ENCODE results near the gene IGSF10. TPM values are rescaled to one million over a fixed set of nuclear protein-coding genes. Genes with fewer than 3 reads are reported as not detected.
A peak's percentile ranks its signal among the peaks of the same experiment; 100 is the strongest.

Gene IGSF10
- total RNA-seq, 1 donor from 2014 or later, result 0.18 TPM

DNA sequence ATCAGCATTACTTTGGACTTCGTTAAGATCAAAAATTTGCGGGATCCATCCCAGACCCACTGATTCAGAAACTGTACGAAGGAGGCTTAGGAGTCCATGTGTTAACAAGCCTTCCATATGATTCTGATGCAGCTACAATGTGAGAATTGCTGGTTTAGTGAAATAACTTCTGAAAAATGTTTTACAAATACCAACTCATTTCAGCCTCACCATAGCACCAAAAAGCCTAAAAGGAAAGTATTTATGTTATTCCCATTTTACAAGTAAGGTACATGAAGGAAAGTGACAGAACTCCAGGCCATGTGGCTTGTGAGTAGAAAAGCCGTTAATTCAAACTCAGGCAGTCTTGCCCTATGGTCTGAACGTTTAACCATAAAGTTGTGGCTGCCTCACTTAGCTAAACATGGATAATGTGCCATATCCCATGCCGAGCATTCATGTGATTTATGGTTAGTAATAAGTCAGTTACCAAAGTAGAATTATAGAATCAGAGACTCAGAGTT lies 1.5 kb upstream of the IGSF10 start:
- DNase-seq (ENCODE audit: extremely low read depth, low read depth, low spot score), result no peak

DNA sequence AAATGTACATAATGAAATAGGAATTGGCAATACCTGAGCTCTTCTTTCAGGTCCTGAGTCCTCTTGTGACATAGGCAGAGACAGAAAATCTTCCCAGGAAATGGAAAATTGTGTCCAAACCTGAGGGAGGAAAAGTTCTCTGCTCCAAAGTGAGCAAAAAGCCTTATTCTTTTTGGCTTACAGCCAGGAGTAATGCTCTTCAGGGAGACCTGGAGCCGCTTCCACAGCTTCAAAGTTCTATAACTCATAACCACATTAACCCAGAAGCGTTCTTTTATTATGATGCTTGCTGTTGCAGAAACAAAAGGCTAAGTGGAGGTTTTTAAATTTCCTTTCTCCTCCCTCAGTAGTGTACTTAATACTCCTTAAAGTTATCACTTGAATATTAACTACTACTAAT lies 633 bp downstream of the IGSF10 start:
- no peak for DNase-seq (ENCODE audit: extremely low read depth, low read depth, low spot score)

DNA sequence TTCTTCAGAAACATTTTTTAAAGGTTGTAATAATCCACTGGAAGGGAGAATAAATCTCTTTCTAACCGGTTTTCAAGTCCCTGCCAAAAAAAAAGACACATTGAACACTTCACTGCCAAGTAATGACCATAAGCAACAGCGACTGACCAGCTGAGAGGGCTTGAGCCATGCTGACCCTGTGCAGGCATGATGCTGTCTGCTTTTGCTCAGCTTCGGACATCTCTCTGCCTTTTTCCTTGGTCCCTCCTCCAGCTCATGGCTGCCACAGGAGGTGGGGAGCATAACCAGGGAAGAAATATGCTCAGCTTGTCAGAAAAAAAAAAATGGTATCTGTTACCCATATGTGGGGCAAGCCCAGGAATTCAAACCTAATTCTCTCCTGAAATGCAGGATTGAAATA lies 1.5 kb downstream of the IGSF10 start:
- no peak for DNase-seq (ENCODE audit: extremely low read depth, low read depth, low spot score)

DNA sequence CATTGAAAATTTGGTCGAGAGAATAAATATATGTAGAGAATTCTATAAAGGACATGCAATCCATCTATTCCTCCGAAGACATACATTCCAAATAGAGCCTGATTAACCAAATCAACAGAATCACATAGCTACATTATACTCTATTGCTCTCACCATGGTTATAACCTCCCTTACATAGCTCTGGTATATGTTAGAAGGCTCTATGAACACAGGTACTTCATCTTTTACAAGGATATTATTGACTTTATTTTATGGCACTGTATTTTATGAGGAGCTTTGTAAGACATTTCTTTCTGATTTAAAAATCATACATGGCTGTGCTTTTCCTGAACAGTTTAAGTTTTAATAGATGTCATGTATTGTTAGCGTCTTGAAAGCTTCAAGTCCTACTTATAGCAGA lies 4.8 kb downstream of the IGSF10 start:
- no peak for DNase-seq (ENCODE audit: extremely low read depth, low read depth, low spot score)

DNA sequence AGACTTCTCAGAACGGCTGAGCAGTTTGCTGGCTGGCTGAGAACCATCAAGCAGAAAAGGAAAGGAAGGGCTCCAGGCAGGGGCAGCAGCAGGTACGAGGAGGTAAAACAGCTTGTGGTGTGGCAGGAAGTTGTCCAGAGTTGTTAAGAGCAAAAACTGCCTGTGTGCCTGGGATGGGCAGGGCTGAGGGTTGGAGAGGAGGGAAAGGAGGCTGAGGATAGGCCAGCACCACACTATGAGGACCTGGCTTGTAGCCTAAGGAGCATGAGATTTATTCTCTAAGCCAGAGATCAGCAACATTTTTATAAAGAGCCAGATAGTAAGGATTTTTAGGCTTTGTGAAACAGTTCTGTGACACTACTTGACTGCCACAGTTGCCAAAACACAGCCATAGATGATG lies 8.0 kb downstream of the IGSF10 start:
- DNase-seq (ENCODE audit: extremely low read depth, low read depth, low spot score), result no peak

DNA sequence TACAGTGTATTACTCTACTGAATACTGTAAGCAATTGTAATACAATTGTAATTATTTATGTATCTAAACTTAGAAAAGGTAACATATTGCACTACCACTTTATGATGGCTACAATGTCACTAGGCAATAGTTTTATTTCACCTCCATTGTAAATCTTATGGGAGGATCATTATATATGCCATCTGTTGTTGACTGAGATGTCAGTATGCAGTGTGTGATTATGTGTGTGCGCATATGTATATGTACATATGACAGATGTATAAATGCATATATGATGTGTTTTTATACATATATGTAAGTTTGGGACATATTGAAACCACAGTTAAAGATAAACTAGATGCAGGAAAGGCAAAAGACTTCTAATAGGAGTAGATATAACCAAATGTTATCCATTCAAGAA lies 8.5 kb downstream of the IGSF10 start:
- no peak for DNase-seq (ENCODE audit: extremely low read depth, low read depth, low spot score)

DNA sequence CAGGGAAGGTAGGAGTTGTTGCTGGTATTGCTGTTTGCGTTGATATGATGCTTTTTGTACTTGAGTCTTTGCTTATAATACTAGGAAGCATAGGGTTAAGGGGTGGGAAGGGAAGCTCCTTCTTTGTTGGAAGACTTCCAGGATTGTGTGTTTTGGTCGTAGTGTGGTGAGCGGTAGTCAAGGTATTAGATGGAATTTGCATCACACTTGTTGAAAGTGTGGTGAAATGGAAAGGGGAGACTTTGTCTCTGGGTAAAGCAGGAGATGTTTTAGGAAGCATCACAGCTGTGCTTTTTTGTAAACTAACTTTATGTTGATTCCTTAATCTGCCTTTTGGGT lies 14.9 kb downstream of the IGSF10 start:
- DNase-seq (ENCODE audit: extremely low read depth, low read depth, low spot score), result no peak

DNA sequence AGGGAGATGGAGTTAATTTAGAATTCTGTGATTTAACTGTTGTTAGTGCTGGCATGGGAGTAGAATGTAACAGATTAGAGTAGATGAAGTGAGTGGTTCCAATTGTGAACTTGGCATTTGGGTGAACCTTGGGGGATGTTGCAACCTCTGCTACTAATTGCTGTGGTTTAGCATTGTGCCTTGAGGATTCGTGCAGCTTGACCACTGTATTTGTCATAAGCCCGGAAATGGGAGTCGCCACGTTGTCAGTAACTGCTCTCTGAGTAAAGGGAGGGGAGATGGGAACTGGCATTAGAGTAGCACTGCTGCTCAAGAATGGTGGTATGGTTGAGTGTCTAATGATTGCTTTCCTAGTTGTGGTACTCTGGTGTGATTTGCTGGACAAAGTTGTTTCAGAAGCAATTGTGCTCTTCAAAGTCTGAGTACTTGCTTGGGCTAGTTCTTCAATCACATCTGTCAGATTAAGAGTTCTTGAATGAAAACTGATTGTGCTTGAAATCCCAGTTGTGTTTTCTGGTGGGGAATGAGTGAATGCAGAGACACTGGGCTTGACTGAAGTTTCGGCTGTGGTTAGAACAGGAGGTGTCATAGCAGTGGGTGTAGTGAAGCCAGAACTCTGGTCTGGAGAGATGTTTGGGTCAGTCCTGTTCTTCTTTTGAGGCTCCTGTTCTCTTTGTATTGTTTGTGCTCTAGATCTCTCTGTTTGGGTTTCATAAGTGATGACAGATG lies 15.4 kb downstream of the IGSF10 start:
- DNase-seq (ENCODE audit: extremely low read depth, low read depth, low spot score), result no peak

DNA sequence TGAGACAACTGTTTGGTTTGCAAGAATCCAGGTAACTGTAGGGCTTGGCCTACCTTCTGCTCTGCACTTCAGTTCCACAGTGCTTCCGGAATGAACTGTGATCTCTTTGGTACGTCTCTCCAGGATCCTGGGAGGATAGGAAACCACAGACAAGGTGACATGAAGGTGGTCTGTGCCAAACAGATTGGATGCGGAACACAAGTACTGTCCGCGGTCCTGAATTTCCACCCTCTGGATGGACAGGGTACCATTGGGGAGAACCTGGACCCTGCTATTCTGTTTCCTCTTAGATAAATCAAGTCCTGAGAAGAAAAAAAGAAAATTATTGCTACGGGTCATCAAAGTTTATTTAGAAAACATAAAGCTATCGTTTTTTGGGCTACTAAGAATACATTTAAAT lies 17.3 kb downstream of the IGSF10 start:
- no peak for DNase-seq (ENCODE audit: extremely low read depth, low read depth, low spot score)

DNA sequence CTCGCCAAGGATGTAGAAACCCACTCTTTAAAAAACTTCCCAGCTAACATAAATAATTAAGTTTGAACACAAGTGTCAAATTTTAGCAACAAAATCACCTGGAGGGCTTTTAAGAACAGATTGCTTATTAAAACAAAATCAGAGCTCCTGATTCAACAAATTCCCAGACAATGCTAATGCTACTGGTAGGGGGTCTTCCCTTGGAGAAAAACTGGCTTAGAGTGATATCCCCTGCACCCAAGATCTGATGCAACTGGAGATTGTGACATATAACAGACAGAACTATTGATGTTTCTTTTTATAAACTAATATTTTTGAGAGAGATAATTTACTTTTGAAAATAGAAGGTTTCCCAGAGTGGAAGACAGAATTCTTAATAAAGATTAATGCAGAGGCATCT lies 19.9 kb downstream of the IGSF10 start:
- DNase-seq (ENCODE audit: extremely low read depth, low read depth, low spot score), result no peak

DNA sequence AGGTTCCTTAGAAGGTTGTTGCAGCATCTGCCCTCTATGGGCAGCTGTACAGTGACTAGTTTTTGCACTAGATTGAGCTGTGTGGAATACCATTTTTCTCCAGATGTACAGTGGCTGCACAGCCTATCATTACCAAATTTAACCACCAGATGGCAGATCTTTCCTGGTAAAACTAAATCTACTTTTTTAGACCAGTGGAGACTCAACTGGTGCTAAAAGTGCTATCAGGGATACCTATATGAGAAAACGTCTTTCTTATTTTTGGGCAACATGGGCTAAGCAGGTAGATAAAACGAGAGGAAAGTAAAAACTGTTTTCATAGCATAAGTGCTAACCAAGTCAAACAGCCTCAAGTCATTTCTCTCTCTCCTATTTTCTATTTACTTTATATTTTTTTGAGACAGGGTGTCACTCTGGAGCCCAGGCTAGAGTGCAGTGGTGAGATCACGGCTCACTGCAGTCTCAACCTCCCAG lies 21.2 kb downstream of the IGSF10 start:
- DNase-seq (ENCODE audit: extremely low read depth, low read depth, low spot score), result peak; percentile 41

DNA sequence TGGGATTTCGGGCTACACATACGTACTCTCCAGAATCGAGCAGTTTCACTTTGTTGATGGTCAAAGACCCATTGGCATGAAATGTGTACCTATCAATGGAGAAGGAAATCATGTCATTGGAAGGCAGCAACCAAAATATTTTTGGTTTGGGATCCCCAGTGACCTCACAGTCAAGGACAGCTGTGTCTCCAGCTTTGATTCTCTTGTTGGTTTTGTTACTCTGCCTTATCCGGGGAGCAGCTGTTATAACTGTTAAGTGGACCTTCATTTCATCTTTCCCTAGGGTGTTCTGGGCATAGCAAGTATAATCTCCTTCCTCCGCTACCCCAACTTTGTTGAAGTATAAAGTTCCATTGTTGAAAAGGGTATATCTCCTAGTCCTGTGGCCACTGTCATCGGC lies 23.0 kb downstream of the IGSF10 start:
- no peak for DNase-seq (ENCODE audit: extremely low read depth, low read depth, low spot score)

DNA sequence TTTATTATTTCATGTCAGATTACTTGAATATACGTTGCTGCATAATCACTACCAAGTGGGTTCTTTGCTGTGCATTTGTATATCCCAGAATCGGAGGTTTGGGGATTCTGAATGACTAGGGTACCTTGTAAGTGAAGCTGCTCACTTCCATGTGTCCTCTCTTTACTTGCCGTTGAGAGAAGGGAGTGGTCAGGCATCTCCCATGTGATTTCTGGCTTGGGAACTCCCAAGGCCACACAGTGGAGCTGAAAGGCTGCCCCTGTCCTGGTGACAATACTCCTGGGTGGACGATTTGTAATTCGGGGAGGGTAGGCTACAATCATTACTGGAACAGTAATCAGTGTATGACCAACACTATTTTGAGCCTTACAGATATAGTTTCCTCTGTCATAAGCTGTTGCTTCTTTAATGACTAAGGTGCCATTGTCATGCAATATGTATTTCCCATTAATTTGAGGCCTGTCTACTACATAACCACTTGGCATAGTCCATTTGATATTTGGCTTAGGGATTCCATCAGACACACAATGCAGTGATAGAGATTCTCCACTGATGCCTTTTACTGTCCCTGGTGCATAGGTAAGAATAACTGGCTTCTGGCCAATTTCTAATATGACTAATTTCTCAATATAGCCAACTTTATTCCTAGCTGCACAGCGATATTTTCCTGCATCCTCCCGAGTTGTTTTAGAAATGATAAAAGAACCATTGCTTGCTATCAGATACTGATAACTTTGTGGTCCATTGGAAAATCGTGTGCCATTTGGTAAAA lies 24.0 kb downstream of the IGSF10 start:
- no peak for DNase-seq (ENCODE audit: extremely low read depth, low read depth, low spot score)

DNA sequence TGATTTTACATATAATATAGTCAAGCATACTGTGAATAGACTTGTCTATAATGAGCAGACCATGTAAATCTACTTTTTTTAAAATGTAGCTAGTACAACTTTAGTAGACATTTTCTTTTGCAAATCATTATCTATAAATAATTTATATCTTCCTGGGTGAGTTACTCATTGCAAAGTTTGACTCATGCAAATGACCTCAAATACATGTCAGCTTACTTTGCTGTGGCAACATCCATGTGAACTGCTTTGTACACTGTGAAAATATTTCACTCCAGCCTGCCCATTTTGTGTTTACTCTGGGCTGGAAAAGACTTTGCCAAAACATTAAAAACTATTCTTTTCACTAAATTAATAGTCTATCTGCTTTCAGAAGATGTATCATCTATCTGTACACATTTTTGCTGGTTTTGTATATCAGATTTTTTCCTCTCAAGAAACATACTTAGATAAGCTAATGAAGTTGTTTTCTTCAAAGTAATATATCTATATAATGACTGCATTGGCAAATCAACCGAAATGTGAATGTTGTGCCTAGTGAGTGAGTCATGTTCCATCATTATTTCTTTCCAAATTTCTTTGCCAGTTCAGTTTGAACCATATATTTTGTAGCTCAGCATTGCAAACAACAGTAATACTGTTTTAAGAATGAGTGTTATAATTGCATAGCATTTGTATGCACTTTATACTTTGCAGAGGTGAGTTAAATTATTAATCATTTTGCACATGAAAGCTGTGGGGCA lies 26.5 kb downstream of the IGSF10 start:
- DNase-seq (ENCODE audit: extremely low read depth, low read depth, low spot score), result no peak

DNA sequence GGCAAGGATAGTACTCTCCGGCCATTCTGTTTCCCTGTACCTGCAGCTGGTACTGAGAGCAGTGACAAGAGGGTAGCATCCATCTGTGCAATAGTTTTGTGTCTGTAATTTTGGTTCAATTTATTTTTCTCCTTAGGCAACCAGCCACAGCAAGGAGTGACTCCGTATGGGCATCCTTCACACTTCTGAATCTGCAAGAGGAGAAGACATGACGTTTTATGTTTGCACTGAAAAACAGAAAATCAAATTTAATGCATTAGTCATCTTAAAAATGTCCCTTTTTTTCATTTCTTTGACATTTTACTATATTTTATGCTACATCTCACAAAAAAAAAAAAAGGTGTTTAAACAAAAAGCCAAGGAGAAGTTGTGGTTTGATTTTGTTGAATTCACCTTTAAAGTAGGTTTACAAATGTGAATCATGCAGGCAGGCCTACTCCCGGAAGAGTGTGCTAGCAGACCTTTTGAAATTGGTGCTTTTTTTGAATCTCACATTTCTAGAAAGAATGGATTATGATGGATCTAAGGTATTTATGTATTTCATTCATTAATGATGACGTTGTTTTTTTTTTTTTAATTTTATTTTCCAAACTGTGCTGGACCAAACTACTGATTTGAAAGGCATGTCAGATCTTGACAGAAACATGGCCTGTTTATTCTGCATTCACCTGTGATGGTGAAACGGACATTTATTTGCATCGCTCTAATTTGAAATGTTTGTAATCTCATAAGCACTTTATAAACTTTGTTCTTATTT lies 28.1 kb downstream of the IGSF10 start:
- no peak for DNase-seq (ENCODE audit: extremely low read depth, low read depth, low spot score)

DNA sequence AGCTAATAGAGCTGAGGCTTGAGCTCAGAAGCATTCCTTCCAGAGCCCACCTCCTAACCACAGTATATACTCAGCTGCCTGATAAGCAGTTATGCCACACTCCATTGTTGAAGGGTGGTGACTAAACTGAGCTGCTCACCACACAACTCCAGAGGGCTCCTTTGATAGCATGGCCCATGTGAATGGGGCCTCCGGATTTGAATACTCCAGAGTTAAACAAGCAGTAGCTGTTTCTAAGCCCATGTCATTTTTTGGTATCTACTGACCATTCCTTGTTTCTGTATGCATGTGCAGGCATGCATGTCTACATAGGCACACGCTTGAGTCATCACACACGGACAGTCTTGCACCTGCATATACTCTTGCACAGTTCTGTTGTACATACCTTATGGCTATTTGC lies 28.9 kb downstream of the IGSF10 start:
- DNase-seq (ENCODE audit: extremely low read depth, low read depth, low spot score), result no peak

DNA sequence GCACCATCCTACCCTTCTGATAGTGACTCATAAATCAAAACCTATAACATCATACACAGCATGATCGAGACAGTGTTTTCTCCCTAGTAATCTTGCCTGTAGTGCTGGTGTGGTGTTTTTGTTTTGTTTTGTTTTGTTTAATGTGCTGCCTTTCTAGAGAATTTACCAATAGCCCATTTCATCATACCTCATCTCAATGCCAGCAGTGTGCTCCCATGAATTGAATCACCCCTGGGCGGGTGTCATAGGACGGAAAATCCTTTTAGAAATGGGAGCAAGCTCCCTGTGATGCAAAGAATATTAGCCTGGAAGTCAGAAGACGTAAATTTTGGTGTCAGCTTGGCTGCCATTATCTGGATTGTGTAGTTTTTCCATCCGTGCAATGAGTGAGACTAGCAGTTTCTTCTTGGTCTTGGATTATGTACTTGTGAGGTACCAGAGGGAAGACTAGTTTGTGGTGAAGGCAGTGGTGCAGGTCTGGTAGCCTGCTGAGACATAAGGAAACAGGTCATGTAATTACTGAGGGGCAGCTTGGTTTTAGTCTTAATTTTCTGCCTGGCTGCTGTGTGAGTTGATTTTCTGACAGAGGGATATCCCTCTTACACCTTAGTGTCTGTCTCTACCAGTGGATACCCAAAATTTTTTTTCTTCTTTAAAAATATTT lies 29.9 kb downstream of the IGSF10 start:
- DNase-seq (ENCODE audit: extremely low read depth, low read depth, low spot score), result no peak

DNA sequence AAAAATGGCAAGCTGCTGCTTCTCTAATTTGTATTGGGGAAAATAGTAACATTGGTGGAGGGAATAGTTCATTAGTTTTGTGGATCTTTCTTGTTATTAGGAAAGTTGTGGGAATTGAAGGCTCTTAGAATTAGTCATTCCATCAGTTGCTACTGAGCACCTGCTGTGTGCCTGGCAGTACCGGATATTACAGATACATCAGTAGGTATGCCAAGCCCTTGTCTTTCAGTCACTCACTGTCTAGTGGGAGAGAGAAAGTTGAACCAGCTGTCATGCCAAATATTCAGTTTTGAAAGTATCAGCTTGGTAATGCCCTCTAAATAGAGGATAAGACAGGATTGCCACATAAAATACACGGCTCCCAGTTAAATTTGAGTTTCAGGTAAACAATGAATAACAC lies 32.5 kb downstream of the IGSF10 start:
- DNase-seq (ENCODE audit: extremely low read depth, low read depth, low spot score), result no peak

DNA sequence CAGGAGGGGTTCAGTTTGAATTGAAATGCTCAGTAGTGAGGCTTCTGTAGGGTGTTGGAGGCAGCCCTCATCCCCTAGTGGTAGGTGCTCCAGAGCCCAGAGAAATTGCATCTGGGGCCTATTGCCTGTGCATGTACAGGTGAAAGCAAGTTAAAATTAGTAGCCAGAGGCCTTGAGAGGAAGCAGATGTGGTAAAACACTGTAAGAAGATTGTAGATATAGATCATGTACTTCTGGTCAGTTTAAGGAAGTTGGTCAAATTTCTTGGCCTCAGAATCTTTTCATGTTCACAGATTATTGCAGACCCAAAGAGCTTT lies 34.6 kb downstream of the IGSF10 start:
- DNase-seq (ENCODE audit: extremely low read depth, low read depth, low spot score), result no peak

DNA sequence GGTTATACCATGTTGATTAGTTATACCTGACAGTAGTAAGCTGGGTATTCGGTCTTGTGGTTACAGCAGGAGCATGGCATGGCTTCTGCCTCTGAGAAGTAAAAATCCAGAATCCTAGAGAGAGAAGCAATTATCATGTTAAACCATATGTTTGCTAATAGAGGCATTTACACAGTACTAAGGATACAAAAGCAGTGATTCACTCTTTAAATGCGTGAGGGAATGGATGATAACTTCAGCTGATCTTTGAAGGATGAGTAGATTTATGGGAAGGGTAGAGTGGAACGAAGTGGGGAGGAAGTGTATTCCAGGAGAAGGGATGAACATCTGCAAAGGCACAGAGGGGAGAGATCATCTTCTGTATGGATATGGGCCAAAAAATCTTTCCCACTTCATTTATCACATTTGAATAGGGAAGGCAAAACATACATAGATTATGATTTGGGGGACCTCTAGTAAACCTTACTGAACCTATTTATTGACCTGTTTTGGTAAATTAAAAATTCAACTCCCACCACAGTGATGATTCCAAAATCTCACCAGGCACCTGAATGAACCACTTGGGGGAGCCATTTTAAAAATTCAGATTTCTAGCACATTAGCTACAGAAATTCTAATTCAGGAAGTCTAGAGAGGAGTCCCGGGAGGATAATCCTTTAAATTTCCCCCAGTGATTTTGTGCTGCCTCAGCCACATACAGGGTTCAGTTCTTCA lies 35.1 kb downstream of the IGSF10 start:
- no peak for DNase-seq (ENCODE audit: extremely low read depth, low read depth, low spot score)

Measured in glomerular endothelial cell (primary cell).